ENCODE measurements around the gene STK32B.

STK32B gene

DNA sequence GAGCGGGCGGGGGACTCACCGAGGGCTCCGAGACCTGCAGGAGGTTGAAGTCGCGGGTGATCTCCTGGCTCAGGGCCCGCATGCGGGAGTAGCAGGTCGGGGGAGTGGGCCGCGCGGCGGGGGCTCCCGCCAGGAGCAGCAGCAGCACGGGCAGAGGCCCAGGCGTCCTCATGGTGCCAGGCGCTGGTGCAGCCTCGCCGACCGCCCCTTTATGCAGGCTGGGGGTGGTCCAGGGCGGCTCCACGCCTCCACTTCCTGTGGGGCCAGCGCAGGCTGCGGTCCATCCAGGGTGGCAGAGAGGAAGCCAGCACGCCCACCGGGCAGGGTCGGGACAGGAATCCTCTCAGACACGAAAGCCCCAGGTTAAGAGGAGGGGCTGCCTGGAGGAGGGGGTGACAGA, 32.0 kb upstream of the STK32B start, which contains the start of gene CYTL1:
Gene CYTL1, minus strand, starts transcription at position 185 of the 400 bp plus-strand sequence. Its CDS starts 13 bp downstream, at position 172.
- no peak for DNase-seq (ENCODE audit: low read depth in 1 of 2, low spot score in 1 of 2)
- no peak for TF ChIP-seq JUND (IDR thresholded peaks at IDR 0.05; ENCODE audit: low read depth)
- in situ Hi-C loops (cut with HindIII; ENCODE audit: low pct_unique_long_range_greater_than_20kb, low sequenced_read_pairs): no loop called here

DNA sequence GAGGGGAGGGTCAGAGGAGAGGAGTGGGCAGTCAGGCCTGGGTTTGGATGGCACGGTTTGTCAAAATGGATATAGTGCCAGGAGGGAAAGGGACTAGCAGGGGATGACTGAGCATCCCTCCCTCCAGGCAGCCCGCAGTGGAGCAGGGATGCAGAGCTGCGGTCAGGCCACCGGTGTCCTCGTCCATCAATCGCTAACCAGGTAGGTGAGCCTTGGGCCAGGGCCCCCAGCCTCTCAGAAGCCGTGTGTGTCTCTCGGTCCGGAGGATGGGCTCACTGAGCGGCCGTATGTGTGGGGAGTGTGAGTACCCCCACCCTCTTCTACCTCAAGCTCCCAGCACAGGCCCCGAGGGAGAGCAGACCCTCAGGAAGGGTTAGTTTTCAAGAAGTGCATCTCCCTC, 31.5 kb upstream of the STK32B start:
- no peak for DNase-seq (ENCODE audit: low read depth in 1 of 2, low spot score in 1 of 2)
- TF ChIP-seq JUND (IDR thresholded peaks at IDR 0.05; ENCODE audit: low read depth): no peak
- in situ Hi-C loops (cut with HindIII; ENCODE audit: low pct_unique_long_range_greater_than_20kb, low sequenced_read_pairs): no loop called here

- in situ Hi-C loops (cut with HindIII; ENCODE audit: low pct_unique_long_range_greater_than_20kb, low sequenced_read_pairs): no loop called here
- no peak for TF ChIP-seq JUND (IDR thresholded peaks at IDR 0.05; ENCODE audit: low read depth)
- no peak for DNase-seq (ENCODE audit: low read depth in 1 of 2, low spot score in 1 of 2)
These were observed 30.9 kb upstream of the STK32B start for GRCh38 chr4:5020341-5020740.

DNA sequence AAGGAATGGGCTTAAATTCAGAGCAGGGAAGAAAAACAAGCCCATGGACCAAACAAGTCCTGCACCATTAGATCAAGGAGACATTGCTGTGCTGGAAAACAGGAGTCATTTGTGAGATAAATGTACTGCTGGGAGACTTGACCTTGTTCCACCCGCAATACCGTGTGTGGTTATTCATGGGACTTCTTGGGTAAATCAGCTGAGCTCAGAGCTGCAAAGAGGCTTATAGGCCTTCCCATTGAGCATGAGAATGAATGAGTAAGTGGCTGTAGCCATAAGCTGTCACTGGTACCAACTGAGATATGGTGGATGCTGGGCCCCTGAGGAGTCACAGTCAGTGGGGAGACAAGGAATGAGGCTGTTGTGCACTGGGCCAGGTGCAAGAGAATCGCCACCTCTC, 29.7 kb upstream of the STK32B start:
- TF ChIP-seq JUND (IDR thresholded peaks at IDR 0.05; ENCODE audit: low read depth): no peak
- in situ Hi-C loops (cut with HindIII; ENCODE audit: low pct_unique_long_range_greater_than_20kb, low sequenced_read_pairs): no loop called here
- no peak for DNase-seq (ENCODE audit: low read depth in 1 of 2, low spot score in 1 of 2)

GRCh38 chr4:5024673-5025072, 26.6 kb upstream of the STK32B start:
- DNase-seq (ENCODE audit: low read depth in 1 of 2, low spot score in 1 of 2): no peak
- in situ Hi-C loops (cut with HindIII; ENCODE audit: low pct_unique_long_range_greater_than_20kb, low sequenced_read_pairs): no loop called here

GRCh38 chr4:5026371-5026770, 24.9 kb upstream of the STK32B start:
- in situ Hi-C loops (cut with HindIII; ENCODE audit: low pct_unique_long_range_greater_than_20kb, low sequenced_read_pairs): no loop called here
- TF ChIP-seq JUND (IDR thresholded peaks at IDR 0.05; ENCODE audit: low read depth): no peak

More at GRCh38 chr4:5024673-5025072, 26.6 kb upstream of the STK32B start:
- TF ChIP-seq JUND (IDR thresholded peaks at IDR 0.05; ENCODE audit: low read depth): no peak

GRCh38 chr4:5027346-5027745, 23.9 kb upstream of the STK32B start:
- in situ Hi-C loops (cut with HindIII; ENCODE audit: low pct_unique_long_range_greater_than_20kb, low sequenced_read_pairs): no loop called here
- no peak for DNase-seq (ENCODE audit: low read depth in 1 of 2, low spot score in 1 of 2)
- TF ChIP-seq JUND (IDR thresholded peaks at IDR 0.05; ENCODE audit: low read depth): no peak

More at GRCh38 chr4:5026371-5026770, 24.9 kb upstream of the STK32B start:
- DNase-seq (ENCODE audit: low read depth in 1 of 2, low spot score in 1 of 2): no peak

DNA sequence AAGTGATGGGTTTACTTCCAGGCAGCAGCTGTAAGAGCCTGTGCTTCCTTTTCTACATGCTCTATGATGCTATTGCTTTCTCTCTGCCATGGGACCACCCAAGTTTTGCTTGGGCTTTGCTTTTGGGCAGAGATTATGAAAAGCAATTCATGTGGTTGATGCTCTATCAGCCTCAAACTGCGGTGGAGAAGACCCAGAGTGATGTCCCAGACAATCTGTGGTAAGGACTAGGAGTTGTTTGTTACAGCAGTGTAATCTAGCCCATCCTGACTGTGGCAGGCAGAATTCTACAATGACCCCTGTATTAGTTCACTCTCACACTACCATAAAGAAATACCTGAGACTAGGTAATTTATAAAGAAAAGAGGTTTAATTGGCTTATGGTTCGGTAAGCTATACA, 22.8 kb upstream of the STK32B start:
- in situ Hi-C loops (cut with HindIII; ENCODE audit: low pct_unique_long_range_greater_than_20kb, low sequenced_read_pairs): no loop called here
- DNase-seq (ENCODE audit: low read depth in 1 of 2, low spot score in 1 of 2): no peak
- no peak for TF ChIP-seq JUND (IDR thresholded peaks at IDR 0.05; ENCODE audit: low read depth)

- in situ Hi-C loops (cut with HindIII; ENCODE audit: low pct_unique_long_range_greater_than_20kb, low sequenced_read_pairs): no loop called here
- TF ChIP-seq JUND (IDR thresholded peaks at IDR 0.05; ENCODE audit: low read depth): no peak
- DNase-seq (ENCODE audit: low read depth in 1 of 2, low spot score in 1 of 2): no peak
These were observed 21.8 kb upstream of the STK32B start for GRCh38 chr4:5029447-5029846.

- in situ Hi-C loops (cut with HindIII; ENCODE audit: low pct_unique_long_range_greater_than_20kb, low sequenced_read_pairs): no loop called here
- no peak for TF ChIP-seq JUND (IDR thresholded peaks at IDR 0.05; ENCODE audit: low read depth)
- no peak for DNase-seq (ENCODE audit: low read depth in 1 of 2, low spot score in 1 of 2)
These were observed 21.1 kb upstream of the STK32B start for GRCh38 chr4:5030221-5030620.

- no peak for TF ChIP-seq JUND (IDR thresholded peaks at IDR 0.05; ENCODE audit: low read depth)
- in situ Hi-C loops (cut with HindIII; ENCODE audit: low pct_unique_long_range_greater_than_20kb, low sequenced_read_pairs): no loop called here
- no peak for DNase-seq (ENCODE audit: low read depth in 1 of 2, low spot score in 1 of 2)
These were observed 20.4 kb upstream of the STK32B start for GRCh38 chr4:5030927-5031326.

DNA sequence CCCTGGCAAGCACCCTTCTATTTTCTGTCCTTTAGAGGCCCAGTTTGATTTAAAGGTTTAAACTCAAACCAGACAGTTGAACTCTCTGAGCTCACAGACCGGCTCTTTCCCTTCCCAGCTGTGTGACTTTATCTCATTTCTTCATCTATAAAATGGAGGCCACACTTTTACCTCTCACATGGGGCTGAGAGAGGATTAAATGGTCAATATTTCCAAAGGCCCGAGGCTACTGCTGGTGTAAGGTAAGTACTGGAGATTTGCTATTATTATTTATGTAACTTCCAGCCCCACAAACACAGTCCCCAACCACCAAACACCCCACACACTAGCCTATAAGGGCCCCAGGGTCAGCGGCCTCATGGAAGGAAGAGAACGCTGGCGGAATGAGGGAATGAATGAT, 18.5 kb upstream of the STK32B start:
- DNase-seq (ENCODE audit: low read depth in 1 of 2, low spot score in 1 of 2): no peak
- TF ChIP-seq JUND (IDR thresholded peaks at IDR 0.05; ENCODE audit: low read depth): no peak
- in situ Hi-C loops (cut with HindIII; ENCODE audit: low pct_unique_long_range_greater_than_20kb, low sequenced_read_pairs): no loop called here

DNA sequence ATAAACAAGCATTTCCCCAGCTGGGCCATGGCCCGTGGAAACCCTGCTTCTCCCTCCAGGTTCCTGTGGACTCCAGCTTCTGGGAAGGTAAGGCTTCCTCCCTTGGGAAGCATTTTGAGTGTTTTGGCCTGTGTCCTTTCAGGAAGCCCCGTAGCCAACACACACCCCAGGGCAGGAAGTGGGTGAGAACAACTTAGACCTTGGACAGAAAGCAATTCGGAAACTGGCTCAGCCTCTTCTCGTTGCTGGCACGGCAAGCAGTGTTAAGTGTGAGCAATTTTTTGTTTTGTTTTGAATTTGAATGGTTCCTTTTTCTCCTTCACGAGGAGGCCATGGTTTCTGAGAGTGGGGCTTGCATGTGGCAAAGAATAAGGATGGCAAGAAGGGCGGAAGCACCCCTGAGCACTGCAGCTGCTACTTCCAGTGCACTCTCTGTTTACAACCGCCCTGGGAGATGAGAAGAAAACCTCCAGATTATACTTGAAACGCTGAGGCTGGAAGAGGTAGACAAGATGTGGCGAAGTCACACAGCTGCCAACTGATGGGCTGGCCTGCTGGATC, 17.9 kb upstream of the STK32B start:
- DNase-seq (ENCODE audit: low read depth in 1 of 2, low spot score in 1 of 2): no peak
- TF ChIP-seq JUND (IDR thresholded peaks at IDR 0.05; ENCODE audit: low read depth): no peak
- in situ Hi-C loops (cut with HindIII; ENCODE audit: low pct_unique_long_range_greater_than_20kb, low sequenced_read_pairs): no loop called here

DNA sequence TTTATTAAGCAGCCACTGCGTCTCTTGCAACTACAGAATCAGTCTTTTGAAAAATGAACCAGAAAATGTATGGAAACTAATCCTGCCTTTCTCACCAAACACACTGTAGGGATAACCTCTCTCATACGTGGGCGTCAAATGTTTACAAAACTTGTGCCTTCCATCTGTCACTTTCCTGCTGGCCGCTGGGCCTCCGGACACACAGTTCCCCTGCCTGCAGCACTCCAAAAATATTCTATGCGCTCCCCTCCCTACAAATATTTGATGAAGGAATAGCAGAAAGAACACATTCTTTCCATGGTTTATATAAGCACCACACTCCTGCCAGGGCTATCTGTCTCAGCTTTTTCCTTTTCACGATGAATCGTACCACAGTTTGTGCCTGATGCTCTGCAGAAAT, 17.1 kb upstream of the STK32B start:
- no peak for DNase-seq (ENCODE audit: low read depth in 1 of 2, low spot score in 1 of 2)
- in situ Hi-C loops (cut with HindIII; ENCODE audit: low pct_unique_long_range_greater_than_20kb, low sequenced_read_pairs): no loop called here
- no peak for TF ChIP-seq JUND (IDR thresholded peaks at IDR 0.05; ENCODE audit: low read depth)
